Caco-2 (cell line): ENCODE measurements around the gene PCDH15. TPM values are rescaled to one million over a fixed set of nuclear protein-coding genes. Genes with fewer than 3 reads are reported as not detected.

Experiments
- BruUV-seq: library from RNA; stranded (reverse); fragments of 400-500 nt; replicated peaks from 2 replicates; lab custom pipeline; 2021; lab: Mats Ljungman, UMichigan
- CTCF ChIA-PET: fragments of 300-600 bp; sonication (Branson Sonifier 250); formaldehyde crosslinking; loops from one replicate; lab custom pipeline; 2022; ENCODE audit warnings: antibody characterized with exemption; lab: Charles Lee
- POLR2A ChIA-PET: fragments of 300-600 bp; sonication (Branson Sonifier 250); formaldehyde crosslinking; loops from one replicate; lab custom pipeline; 2022; ENCODE audit warnings: antibody characterized with exemption; lab: Charles Lee
- DNase-seq, 2 experiments: peaks; one replicate each; pipeline versions ENCODE4 v3.0.0 to v3.0.0-alpha.2; 2020 to 2022
- H3K27me3 ChIP-seq: replicated peaks from 2 replicates; pipeline ENCODE4 v1.6.0; 2011; ENCODE audit warnings: low read length; ENCODE audit not compliant: control insufficient read depth, insufficient read depth
- H3K36me3 ChIP-seq: 2 replicates; pipeline ENCODE4 v1.5.1; 2011; ENCODE audit warnings: low read length; ENCODE audit not compliant: control insufficient read depth, insufficient read depth
- H3K4me1 ChIP-seq: fragments of 250-450 bp; sonication (Bioruptor Pico); 2 replicates; pipeline ENCODE4 v1.5.1; 2020; ENCODE audit warnings: mild to moderate bottlenecking
- H3K4me3 ChIP-seq: 2 replicates; pipeline ENCODE4 v1.5.1; 2011; ENCODE audit warnings: low read depth, mild to moderate bottlenecking, control low read depth, low read length
- H3K9me3 ChIP-seq: fragments of 250-450 bp; sonication (Bioruptor Pico); 2 replicates; pipeline ENCODE4 v1.5.1; 2020; ENCODE audit warnings: mild to moderate bottlenecking, moderate library complexity
- H3K27ac Mint-ChIP-seq: one replicate; pipeline ENCODE4 v1.8.0; 2022; ENCODE audit warnings: mixed read lengths; ENCODE audit not compliant: unreplicated experiment
- H3K27me3 Mint-ChIP-seq: one replicate; pipeline ENCODE4 v1.8.0; 2022; ENCODE audit warnings: mixed read lengths; ENCODE audit not compliant: insufficient read depth, unreplicated experiment
- H3K36me3 Mint-ChIP-seq: one replicate; pipeline ENCODE4 v1.8.0; 2022; ENCODE audit warnings: mild to moderate bottlenecking, mixed read lengths; ENCODE audit not compliant: insufficient read depth, unreplicated experiment
- H3K4me1 Mint-ChIP-seq: one replicate; pipeline ENCODE4 v1.8.0; 2022; ENCODE audit warnings: low read depth, mixed read lengths; ENCODE audit not compliant: unreplicated experiment
- H3K4me3 Mint-ChIP-seq: one replicate; pipeline ENCODE4 v1.8.0; 2022; ENCODE audit warnings: mild to moderate bottlenecking, moderate library complexity, mixed read lengths; ENCODE audit not compliant: unreplicated experiment
- H3K9me3 Mint-ChIP-seq: one replicate; pipeline ENCODE4 v1.8.0; 2022; ENCODE audit warnings: mixed read lengths; ENCODE audit not compliant: unreplicated experiment
- CTCF ChIP-seq, 2 experiments: fragments of 200-600 bp in 1 of 2; IDR thresholded peaks; 1 replicate in 1 of 2; 2 replicates in 1 of 2; pipeline versions ENCODE4 v1.5.1 to v1.8.0; 2011 to 2022; ENCODE audit warnings: antibody characterized with exemption in 1 of 2, control low read depth in 1 of 2, inconsistent platforms in 1 of 2, low read depth in 1 of 2, low read length in 1 of 2, mild to moderate bottlenecking in 1 of 2, moderate library complexity in 1 of 2; ENCODE audit not compliant: insufficient read depth in 1 of 2, severe bottlenecking in 1 of 2, unreplicated experiment in 1 of 2
- intact Hi-C: fragments of 100-400 bp; cut with micrococcal nuclease; formaldehyde crosslinking; loops from one replicate; pipeline ENCODE4 v1.10.0; 2022; ENCODE audit not compliant: unreplicated experiment
- total RNA-seq: library from RNA; stranded (reverse); gene quantifications from 2 replicates; pipeline ENCODE4 v1.2.3, GENCODE V29; 2022

PCDH15 gene
- total RNA-seq, 1 experiment from 2014 or later = 0.02 TPM

DNA sequence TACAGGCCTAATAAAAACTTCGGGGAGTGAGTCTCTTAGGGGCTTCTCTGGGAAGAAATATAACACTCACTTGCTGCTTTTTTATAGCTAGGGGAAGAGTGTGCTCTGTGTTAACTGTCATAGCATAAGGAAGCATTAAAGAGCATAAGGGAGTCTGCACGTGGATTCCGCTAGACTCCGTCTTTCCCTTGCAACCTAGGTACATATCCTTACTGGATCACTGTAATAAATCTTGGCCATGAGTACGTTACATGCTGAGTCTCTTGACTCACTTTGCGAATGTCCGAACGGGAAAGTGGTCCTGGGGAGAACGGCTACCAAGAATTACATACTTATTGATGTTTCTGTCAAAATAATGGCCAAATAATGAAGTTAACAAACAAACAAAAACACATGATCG, 1029.3 kb downstream of the PCDH15 start:
- Mint-ChIP-seq H3K9me3 (no peaks in the 10 kb centered on the region), H3K27me3 (no peaks in the 10 kb centered on the region), H3K4me3 (no peak overlapping the region), H3K36me3 (no peaks in the 10 kb centered on the region), H3K27ac (no peak overlapping the region), H3K4me1 (no peaks in the 10 kb centered on the region)
- ChIA-PET POLR2A (no interaction called here), CTCF (no interaction called here)
- H3K4me1 ChIP-seq = peaks cover 7% of the 10 kb centered on the region; the same call in 1 of the 2 replicates
- DNase-seq = no peak
- intact Hi-C loops = no loop called here
- no peaks in the 10 kb centered on the region for H3K9me3 ChIP-seq
- BruUV-seq = no TSS peak
- TF ChIP-seq CTCF (IDR thresholded peaks at IDR 0.05; ENCODE audit: insufficient read depth in 1 of 2, low read depth in 1 of 2, low read length in 1 of 2, severe bottlenecking in 1 of 2, unreplicated experiment in 1 of 2) = no peak
- H3K36me3 ChIP-seq = no peaks in the 10 kb centered on the region
- H3K4me3 ChIP-seq = no peak overlapping the region
- H3K27me3 ChIP-seq = no peaks in the 10 kb centered on the region

- Histone ChIP-seq H3K4me3 (no peak overlapping the region), H3K27me3 (no peaks in the 10 kb centered on the region), H3K36me3 (no peaks in the 10 kb centered on the region), H3K9me3 (no peaks in the 10 kb centered on the region), H3K4me1 (peaks cover 7% of the 10 kb centered on the region; the same call in 1 of the 2 replicates)
- ChIA-PET CTCF (no interaction called here), POLR2A (no interaction called here)
- DNase-seq = no peak
- Mint-ChIP-seq H3K27ac (no peak overlapping the region), H3K27me3 (no peaks in the 10 kb centered on the region), H3K9me3 (no peaks in the 10 kb centered on the region), H3K4me3 (no peak overlapping the region), H3K36me3 (no peaks in the 10 kb centered on the region), H3K4me1 (no peaks in the 10 kb centered on the region)
- no peak for TF ChIP-seq CTCF (IDR thresholded peaks at IDR 0.05; ENCODE audit: insufficient read depth in 1 of 2, low read depth in 1 of 2, low read length in 1 of 2, severe bottlenecking in 1 of 2, unreplicated experiment in 1 of 2)
- no TSS peak for BruUV-seq
- intact Hi-C loops = no loop called here
Measured at GRCh38 chr10:53770903-53771302, 1030.1 kb downstream of the PCDH15 start.

GRCh38 chr10:53765311-53765710, 1035.7 kb downstream of the PCDH15 start:
- no TSS peak for BruUV-seq
- Mint-ChIP-seq H3K9me3 (peaks cover 20% of the 10 kb centered on the region), H3K4me1 (no peaks in the 10 kb centered on the region), H3K27ac (no peak overlapping the region), H3K27me3 (no peaks in the 10 kb centered on the region), H3K36me3 (no peaks in the 10 kb centered on the region), H3K4me3 (no peak overlapping the region)
- no peak for DNase-seq
- H3K36me3 ChIP-seq = no peaks in the 10 kb centered on the region
- POLR2A ChIA-PET = no interaction called here
- H3K4me3 ChIP-seq = no peak overlapping the region
- H3K4me1 ChIP-seq = peaks cover under 1% of the 10 kb centered on the region; the same call in 1 of the 2 replicates
- TF ChIP-seq CTCF (IDR thresholded peaks at IDR 0.05; ENCODE audit: insufficient read depth in 1 of 2, low read depth in 1 of 2, low read length in 1 of 2, severe bottlenecking in 1 of 2, unreplicated experiment in 1 of 2) = no peak
- intact Hi-C loops = loop anchor here (5.0 kb wide), 1 partner anchor 163 kb away; no protein-coding TSS in a partner anchor
- H3K9me3 ChIP-seq = peaks cover 9% of the 10 kb centered on the region; the same call in 1 of the 2 replicates
- H3K27me3 ChIP-seq = no peaks in the 10 kb centered on the region
- CTCF ChIA-PET = no interaction called here
